ENCODE results near the gene ATRNL1. TPM values are rescaled to one million over a fixed set of nuclear protein-coding genes. Genes with fewer than 3 reads are reported as not detected.

Gene ATRNL1
- polyA plus RNA-seq, 3 donors: not detected

DNA sequence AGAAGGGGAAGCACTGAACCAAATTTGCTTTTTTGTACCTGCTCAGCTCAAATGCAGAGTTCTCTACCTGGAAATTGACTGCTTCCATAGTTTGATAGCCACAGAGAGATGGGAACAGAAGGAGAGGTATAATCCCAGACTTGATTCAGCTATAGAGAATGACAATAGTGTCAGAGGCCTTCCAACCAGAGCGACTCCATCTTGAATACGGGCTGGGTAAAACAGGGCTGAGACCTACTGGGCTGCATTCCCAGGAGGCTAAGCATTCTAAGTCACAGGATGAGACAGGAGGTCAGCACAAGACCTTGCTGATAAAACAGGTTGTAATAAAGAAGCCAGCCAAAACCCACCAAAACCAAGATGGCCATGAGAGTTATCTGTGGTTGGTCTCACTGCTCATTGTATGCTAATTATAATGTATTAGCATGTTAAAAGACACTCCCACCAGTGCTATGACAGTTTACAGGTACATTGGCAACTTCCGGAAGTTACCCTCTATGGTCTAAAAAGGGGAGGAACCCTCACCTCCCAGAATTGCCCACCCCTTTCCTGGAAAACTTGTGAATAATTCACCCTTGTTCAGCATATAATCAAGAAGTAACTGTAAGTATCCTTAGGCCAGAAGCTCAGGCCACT is 42.7 kb upstream of the ATRNL1 start:
- Histone ChIP-seq H3K4me2 (replicated peaks; ENCODE audit: extremely low read depth, low read length, poor library complexity, severe bottlenecking) (no peak overlapping the region), H2AFZ (ENCODE audit: insufficient read depth, low read depth, low read length, poor library complexity, severe bottlenecking) (no peak overlapping the region), H4K20me1 (ENCODE audit: insufficient read depth, low read length) (no peaks in the 10 kb centered on the region), H3K9me3 (replicated peaks in 1 of 2; ENCODE audit: control insufficient read depth in 1 of 2, insufficient read depth in 1 of 2, low read length in 2 of 2) (no peaks in the 10 kb centered on the region), H3K4me3 (replicated peaks in 1 of 3; ENCODE audit: low read depth in 2 of 3, low read length in 3 of 3) (no peak overlapping the region), H3K4me1 (ENCODE audit: control insufficient read depth in 1 of 2, insufficient read depth in 2 of 2, low read length in 2 of 2) (no peaks in the 10 kb centered on the region), H3K27me3 (ENCODE audit: control insufficient read depth in 2 of 2, insufficient read depth in 2 of 2, low read length in 2 of 2) (peaks cover 0 to 3% of the 10 kb centered on the region in 2 donors), H3K9ac (ENCODE audit: insufficient read depth, low read length, poor library complexity, severe bottlenecking) (no peak overlapping the region), H3K36me3 (replicated peaks in 1 of 2; ENCODE audit: control insufficient read depth in 1 of 2, insufficient read depth in 2 of 2, low read length in 2 of 2) (no peaks in the 10 kb centered on the region), H3K79me2 (ENCODE audit: insufficient read depth, low read length) (no peaks in the 10 kb centered on the region), H3K27ac (ENCODE audit: low read depth in 1 of 2, low read length in 2 of 2) (no peak overlapping the region)
- WGBS (ENCODE audit: insufficient coverage): 94% methylated on average over 2 of the region's 3 CpGs
- no peak for DNase-seq
- intact Hi-C loops (cut with micrococcal nuclease): no loop called here
- H3K27ac Mint-ChIP-seq: no peak overlapping the region
- H3K36me3 Mint-ChIP-seq: no peaks in the 10 kb centered on the region
- H3K4me1 Mint-ChIP-seq: no peaks in the 10 kb centered on the region
- TF ChIP-seq, protein P1, sequence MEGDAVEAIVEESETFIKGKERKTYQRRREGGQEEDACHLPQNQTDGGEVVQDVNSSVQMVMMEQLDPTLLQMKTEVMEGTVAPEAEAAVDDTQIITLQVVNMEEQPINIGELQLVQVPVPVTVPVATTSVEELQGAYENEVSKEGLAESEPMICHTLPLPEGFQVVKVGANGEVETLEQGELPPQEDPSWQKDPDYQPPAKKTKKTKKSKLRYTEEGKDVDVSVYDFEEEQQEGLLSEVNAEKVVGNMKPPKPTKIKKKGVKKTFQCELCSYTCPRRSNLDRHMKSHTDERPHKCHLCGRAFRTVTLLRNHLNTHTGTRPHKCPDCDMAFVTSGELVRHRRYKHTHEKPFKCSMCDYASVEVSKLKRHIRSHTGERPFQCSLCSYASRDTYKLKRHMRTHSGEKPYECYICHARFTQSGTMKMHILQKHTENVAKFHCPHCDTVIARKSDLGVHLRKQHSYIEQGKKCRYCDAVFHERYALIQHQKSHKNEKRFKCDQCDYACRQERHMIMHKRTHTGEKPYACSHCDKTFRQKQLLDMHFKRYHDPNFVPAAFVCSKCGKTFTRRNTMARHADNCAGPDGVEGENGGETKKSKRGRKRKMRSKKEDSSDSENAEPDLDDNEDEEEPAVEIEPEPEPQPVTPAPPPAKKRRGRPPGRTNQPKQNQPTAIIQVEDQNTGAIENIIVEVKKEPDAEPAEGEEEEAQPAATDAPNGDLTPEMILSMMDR (IDR thresholded peaks at IDR 0.05): no peak
- no peak overlapping the region for H3K4me3 Mint-ChIP-seq
- no peaks in the 10 kb centered on the region for H3K9me3 Mint-ChIP-seq
- H3K27me3 Mint-ChIP-seq (ENCODE audit: low read depth in 3 of 3): peaks cover 0 to 2% (median 0%) of the 10 kb centered on the region in 3 donors

- H3K4me1 Mint-ChIP-seq: no peaks in the 10 kb centered on the region
- H3K27me3 Mint-ChIP-seq (ENCODE audit: low read depth in 3 of 3): peaks cover 0 to 2% (median 0%) of the 10 kb centered on the region in 3 donors
Observed at GRCh38 chr10:115051216-115051615, 41.9 kb upstream of the ATRNL1 start.

More at GRCh38 chr10:115051216-115051615, 41.9 kb upstream of the ATRNL1 start:
- DNase-seq: no peak
- H4K20me1 ChIP-seq (ENCODE audit: insufficient read depth, low read length): no peaks in the 10 kb centered on the region
- Mint-ChIP-seq H3K36me3 (no peaks in the 10 kb centered on the region), H3K27ac (no peak overlapping the region), H3K4me3 (no peak overlapping the region), H3K9me3 (peaks cover 0 to 1% (median 0%) of the 10 kb centered on the region in 7 donors)
- no peak overlapping the region for H2AFZ ChIP-seq (ENCODE audit: insufficient read depth, low read depth, low read length, poor library complexity, severe bottlenecking)
- TF ChIP-seq, protein P1 (IDR thresholded peaks at IDR 0.05): no peak
- H3K79me2 ChIP-seq (ENCODE audit: insufficient read depth, low read length): no peaks in the 10 kb centered on the region
- H3K9me3 ChIP-seq (replicated peaks in 1 of 2; ENCODE audit: control insufficient read depth in 1 of 2, insufficient read depth in 1 of 2, low read length in 2 of 2): no peaks in the 10 kb centered on the region
- 100% methylated on average over 2 of the region's 2 CpGs for WGBS (ENCODE audit: insufficient coverage)
- H3K36me3 ChIP-seq (replicated peaks in 1 of 2; ENCODE audit: control insufficient read depth in 1 of 2, insufficient read depth in 2 of 2, low read length in 2 of 2): no peaks in the 10 kb centered on the region
- H3K4me2 ChIP-seq (replicated peaks; ENCODE audit: extremely low read depth, low read length, poor library complexity, severe bottlenecking): no peak overlapping the region
- H3K27me3 ChIP-seq (ENCODE audit: control insufficient read depth in 2 of 2, insufficient read depth in 2 of 2, low read length in 2 of 2): no peaks in the 10 kb centered on the region
- no peak overlapping the region for H3K9ac ChIP-seq (ENCODE audit: insufficient read depth, low read length, poor library complexity, severe bottlenecking)
- H3K4me1 ChIP-seq (ENCODE audit: control insufficient read depth in 1 of 2, insufficient read depth in 2 of 2, low read length in 2 of 2): no peaks in the 10 kb centered on the region
- intact Hi-C loops (cut with micrococcal nuclease): no loop called here
- no peak overlapping the region for H3K27ac ChIP-seq (ENCODE audit: low read depth in 1 of 2, low read length in 2 of 2)
- H3K4me3 ChIP-seq (replicated peaks in 1 of 3; ENCODE audit: low read depth in 2 of 3, low read length in 3 of 3): no peak overlapping the region

Data from CD14-positive monocyte (primary cell).